GM12878 (cell line): ENCODE results near the gene NDUFV3. TPM values are rescaled to one million over a fixed set of nuclear protein-coding genes. Genes with fewer than 3 reads are reported as not detected.
A peak's percentile ranks its signal among the peaks of the same experiment; 100 is the strongest.
"Not testable (repeated sequence)": the region's sequence is repeated elsewhere in the genome, so short reads cannot be mapped to it uniquely, and the experiment has no call there.

Experiments
- ATAC-seq: fragments of 200-7000 bp; cut with Tn5 transposase; 3 replicates; pipeline ENCODE4 v1.9.1; 2020; ENCODE audit warnings: mild to moderate bottlenecking, moderate library complexity
- BruUV-seq: library from RNA; stranded (reverse); fragments of 400-500 nt; replicated peaks from 2 replicates; lab custom pipeline; 2021; lab: Mats Ljungman, UMichigan
- CTCF ChIA-PET: fragments of 300-600 bp; sonication (Branson Sonifier 250); formaldehyde crosslinking; extraction: SDS; loops from one replicate; lab custom pipeline; 2021; ENCODE audit warnings: inconsistent platforms; lab: Yijun Ruan, JAX
- POLR2A ChIA-PET: fragments of 350-600 bp; formaldehyde crosslinking; extraction: SDS; loops from one replicate; lab custom pipeline; 2021; ENCODE audit warnings: inconsistent platforms; lab: Charles Lee
- RAD21 ChIA-PET: fragments of 300-600 bp; sonication (Branson Sonifier 250); formaldehyde crosslinking; loops from one replicate; lab custom pipeline; 2023; ENCODE audit warnings: antibody characterized with exemption; ENCODE audit not compliant: unreplicated experiment; lab: Charles Lee
- SMC1A ChIA-PET: fragments of 300-600 bp; sonication (Branson Sonifier 250); formaldehyde crosslinking; loops from one replicate; lab custom pipeline; 2023; ENCODE audit not compliant: unreplicated experiment, uncharacterized antibody; lab: Charles Lee
- DNase-seq: peaks from one replicate; pipeline ENCODE4 v3.0.0-alpha.2; 2011; ENCODE audit warnings: low read depth, low spot score
- FAIRE-seq: peaks from 3 replicates; lab custom pipeline; 2011; peaks lifted over from hg19 to GRCh38; lab: Jason Lieb, UNC
- H2AFZ ChIP-seq: 2 replicates; pipeline ENCODE4 v1.6.0; 2011; ENCODE audit warnings: low read depth, low read length, control low read depth; ENCODE audit not compliant: control insufficient read depth
- H3K27ac ChIP-seq: 2 replicates; pipeline ENCODE4 v1.5.1; 2011; ENCODE audit warnings: control low read depth; ENCODE audit not compliant: control insufficient read depth, insufficient read depth
- H3K27me3 ChIP-seq, 2 experiments: replicated peaks in 1 of 2; 2 replicates each; pipeline versions ENCODE4 v1.6.0 to v1.6.1; 2011; ENCODE audit warnings: low read length in 1 of 2; ENCODE audit not compliant: control insufficient read depth in 2 of 2, insufficient read depth in 2 of 2
- H3K36me3 ChIP-seq, 2 experiments: 2 replicates each; pipeline ENCODE4 v1.5.1; 2011; ENCODE audit warnings: low read length in 1 of 2; ENCODE audit not compliant: control insufficient read depth in 2 of 2, insufficient read depth in 2 of 2
- H3K4me1 ChIP-seq: 2 replicates; pipeline ENCODE4 v1.6.1; 2011; ENCODE audit warnings: mild to moderate bottlenecking, low read length, moderate library complexity, mixed read lengths; ENCODE audit not compliant: control insufficient read depth, insufficient read depth
- H3K4me2 ChIP-seq: 2 replicates; pipeline ENCODE4 v1.6.0; 2011; ENCODE audit warnings: control low read depth; ENCODE audit not compliant: control insufficient read depth, insufficient read depth
- H3K4me3 ChIP-seq: fragments of 200-600 bp; sonication (generic); 2 replicates; pipeline ENCODE4 v1.5.1; 2016
- H3K79me2 ChIP-seq: 2 replicates; pipeline ENCODE4 v1.6.0; 2011; ENCODE audit warnings: low read length; ENCODE audit not compliant: control insufficient read depth, insufficient read depth
- H3K9ac ChIP-seq: 2 replicates; pipeline ENCODE4 v1.8.0; 2011; ENCODE audit warnings: low read length, control low read depth, mixed read lengths; ENCODE audit not compliant: control insufficient read depth, insufficient read depth
- H3K9me3 ChIP-seq: replicated peaks from 3 replicates; pipeline ENCODE4 v1.5.1; 2011; ENCODE audit warnings: mild to moderate bottlenecking, low read length; ENCODE audit not compliant: control insufficient read depth, insufficient read depth
- H4K20me1 ChIP-seq: 2 replicates; pipeline ENCODE4 v1.6.0; 2011; ENCODE audit not compliant: control insufficient read depth, insufficient read depth
- SUPT20H ChIP-seq: IDR thresholded peaks from 2 replicates; pipeline ENCODE4 v1.6.1; 2011; ENCODE audit warnings: low read depth, mild to moderate bottlenecking, low read length, moderate library complexity, borderline replicate concordance; ENCODE audit not compliant: control insufficient read depth
- WGBS: methylation state at CpG from one replicate; pipeline ENCODE4 v1.1.6; 2016; ENCODE audit warnings: low lambda C conversion rate; ENCODE audit not compliant: insufficient replicate concordance, insufficient coverage; ENCODE audit errors: missing lambda C conversion rate; 5-methylcytosine and 5-hydroxymethylcytosine counted together
- in situ Hi-C: fragments of 300-500 bp; cut with MboI; formaldehyde crosslinking; loops from 9 replicates; pipeline ENCODE4 v1.14.3; 2018; ENCODE audit warnings: mixed read lengths
- intact Hi-C: fragments of 100-400 bp; cut with micrococcal nuclease; formaldehyde crosslinking; loops from one replicate; pipeline ENCODE4 v1.14.2; 2022; ENCODE audit not compliant: unreplicated experiment
- polyA plus RNA-seq, 11 experiments: library from polyadenylated mRNA; depleted of rRNA in 4 of 11; unstranded in 6 of 11; stranded (reverse) in 5 of 11; fragments of >200 nt; fragmentation: Nextera tagmentation in 4 of 11; fragmentation: Illumina TruSeq in 1 of 11; extraction: Ambion mirVana in 4 of 11; extraction: Trizol in 1 of 11; gene quantifications; 1 replicate in 1 of 11; 2 replicates in 10 of 11; pipeline versions ENCODE4 v1.2.1 to v1.2.3, GENCODE V29; 2011 to 2016; ENCODE audit warnings: inconsistent platforms in 2 of 11, missing spikeins in 2 of 11, low read depth in 1 of 11
- total RNA-seq, 4 experiments: library from RNA; depleted of rRNA in 3 of 4; stranded (reverse); fragments of >200 nt in 3 of 4; fragmentation: Illumina TruSeq in 1 of 4; extraction: Trizol in 1 of 4; gene quantifications; 2 replicates each; pipeline versions ENCODE4 v1.2.1 to v1.2.3, GENCODE V29; 2013 to 2021
- TF ChIP-seq, protein P1 (sequence below): IDR thresholded peaks from 2 replicates; pipeline ENCODE4 v1.6.1; 2011; ENCODE audit warnings: borderline replicate concordance, low read depth, mild to moderate bottlenecking, moderate library complexity, low read length; ENCODE audit not compliant: insufficient read depth, poor library complexity, severe bottlenecking
- TF ChIP-seq, protein P2 (sequence below): fragments of 450-650 bp; IDR thresholded peaks from 2 replicates; pipeline ENCODE4 v1.6.1; 2016; ENCODE audit warnings: mild to moderate bottlenecking

Gene NDUFV3
- total and polyA plus RNA-seq, 10 of the 15 experiments (the other 5 are each of a cell fraction or from before 2014, with no cell fraction given) = 7.0 to 44.7 (median 29.9) TPM

DNA sequence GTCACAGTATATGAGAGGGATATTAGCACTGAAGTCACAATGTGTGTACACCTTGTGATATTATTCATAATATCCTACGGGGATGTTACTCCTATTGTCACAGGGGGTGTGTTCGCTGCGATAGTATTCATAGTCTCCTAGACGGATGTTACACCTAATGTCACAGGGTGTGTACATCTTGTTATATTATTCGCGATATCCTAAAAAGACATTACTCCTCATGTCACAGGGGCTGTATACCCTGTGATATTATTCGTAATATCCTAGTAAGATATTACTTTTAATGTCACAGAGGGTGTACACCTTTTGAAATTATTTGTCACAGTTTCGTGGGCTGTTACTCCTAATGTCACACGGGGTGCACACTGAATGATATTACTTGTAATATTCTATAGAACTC lies 58.1 kb downstream of the NDUFV3 start:
- H2AFZ ChIP-seq, RAD21 ChIA-PET, H3K27me3 ChIP-seq, H4K20me1 ChIP-seq, SMC1A ChIA-PET, BruUV-seq, ATAC-seq, H3K9me3 ChIP-seq, H3K36me3 ChIP-seq, H3K4me2 ChIP-seq, POLR2A ChIA-PET, H3K9ac ChIP-seq, H3K4me3 ChIP-seq, H3K4me1 ChIP-seq, H3K27ac ChIP-seq, FAIRE-seq, CTCF ChIA-PET, intact Hi-C loops, DNase-seq, in situ Hi-C loops, H3K79me2 ChIP-seq: not testable (repeated sequence)
- TF ChIP-seq, protein P1, sequence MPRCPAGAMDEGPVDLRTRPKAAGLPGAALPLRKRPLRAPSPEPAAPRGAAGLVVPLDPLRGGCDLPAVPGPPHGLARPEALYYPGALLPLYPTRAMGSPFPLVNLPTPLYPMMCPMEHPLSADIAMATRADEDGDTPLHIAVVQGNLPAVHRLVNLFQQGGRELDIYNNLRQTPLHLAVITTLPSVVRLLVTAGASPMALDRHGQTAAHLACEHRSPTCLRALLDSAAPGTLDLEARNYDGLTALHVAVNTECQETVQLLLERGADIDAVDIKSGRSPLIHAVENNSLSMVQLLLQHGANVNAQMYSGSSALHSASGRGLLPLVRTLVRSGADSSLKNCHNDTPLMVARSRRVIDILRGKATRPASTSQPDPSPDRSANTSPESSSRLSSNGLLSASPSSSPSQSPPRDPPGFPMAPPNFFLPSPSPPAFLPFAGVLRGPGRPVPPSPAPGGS = peak; percentile 90
- WGBS = 76% methylated on average over 9 of the region's 9 CpGs

DNA sequence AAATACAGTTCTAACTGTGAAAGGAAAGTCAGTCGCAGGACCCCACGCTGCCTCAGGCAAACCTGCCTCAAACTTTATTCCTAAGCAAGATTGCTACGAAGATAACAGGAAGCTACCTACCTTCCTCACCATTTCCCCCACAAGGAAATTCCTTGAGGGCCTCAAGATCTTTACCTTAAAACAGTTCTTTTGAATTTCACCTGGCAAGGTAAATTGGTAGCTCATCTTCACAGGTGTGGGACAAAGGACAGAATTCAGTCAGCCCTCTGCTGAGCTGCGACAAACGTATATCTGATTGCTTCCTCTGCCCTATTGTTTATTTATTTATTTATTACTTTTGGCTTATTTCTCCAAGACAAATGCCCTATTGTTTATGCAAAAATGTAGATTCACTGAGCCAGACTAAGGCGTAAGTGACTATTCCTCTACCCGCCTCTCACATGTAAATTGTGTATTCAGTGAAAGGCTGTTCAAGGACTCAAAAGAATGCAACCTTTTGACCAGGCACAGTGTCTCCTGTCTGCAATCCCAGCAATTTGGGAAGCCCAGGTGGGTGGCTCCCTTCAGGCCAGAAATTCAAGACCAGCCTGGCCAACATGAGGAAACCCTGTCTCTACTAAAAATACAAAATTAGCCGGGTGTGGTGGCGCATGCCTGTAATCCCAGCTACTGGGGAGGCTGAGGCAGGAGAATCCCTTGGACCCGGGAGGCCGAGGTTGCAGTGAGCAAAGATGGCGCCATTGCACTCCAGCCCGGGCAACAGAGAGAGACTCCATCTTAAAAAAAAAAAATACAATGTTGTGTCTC lies 63.9 kb downstream of the NDUFV3 start:
- ChIA-PET SMC1A (no interaction called here), POLR2A (no interaction called here), CTCF (no interaction called here), RAD21 (interaction anchor here (0.7 kb wide), 1 partner anchor 15 kb away, joined by 3 read pairs; no protein-coding TSS in a partner anchor)
- Histone ChIP-seq H3K27me3 (no peaks in the 10 kb centered on the region), H3K4me2 (no peak overlapping the region), H3K4me1 (no peaks in the 10 kb centered on the region), H3K27ac (no peak overlapping the region), H3K9ac (no peak overlapping the region), H2AFZ (no peak overlapping the region), H3K4me3 (no peak overlapping the region), H3K79me2 (no peaks in the 10 kb centered on the region), H4K20me1 (no peaks in the 10 kb centered on the region), H3K9me3 (no peaks in the 10 kb centered on the region), H3K36me3 (no peaks in the 10 kb centered on the region)
- TF ChIP-seq SUPT20H = no peak
- TF ChIP-seq, protein P2, sequence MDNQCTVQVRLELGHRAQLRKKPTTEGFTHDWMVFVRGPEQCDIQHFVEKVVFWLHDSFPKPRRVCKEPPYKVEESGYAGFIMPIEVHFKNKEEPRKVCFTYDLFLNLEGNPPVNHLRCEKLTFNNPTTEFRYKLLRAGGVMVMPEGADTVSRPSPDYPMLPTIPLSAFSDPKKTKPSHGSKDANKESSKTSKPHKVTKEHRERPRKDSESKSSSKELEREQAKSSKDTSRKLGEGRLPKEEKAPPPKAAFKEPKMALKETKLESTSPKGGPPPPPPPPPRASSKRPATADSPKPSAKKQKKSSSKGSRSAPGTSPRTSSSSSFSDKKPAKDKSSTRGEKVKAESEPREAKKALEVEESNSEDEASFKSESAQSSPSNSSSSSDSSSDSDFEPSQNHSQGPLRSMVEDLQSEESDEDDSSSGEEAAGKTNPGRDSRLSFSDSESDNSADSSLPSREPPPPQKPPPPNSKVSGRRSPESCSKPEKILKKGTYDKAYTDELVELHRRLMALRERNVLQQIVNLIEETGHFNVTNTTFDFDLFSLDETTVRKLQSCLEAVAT = no peak
- TF ChIP-seq, protein P1 = no peak
- no peak for ATAC-seq
- intact Hi-C loops (no loop called here), in situ Hi-C loops (no loop called here)
- WGBS = 63% methylated on average over 12 of the region's 13 CpGs
- FAIRE-seq = no peak
- BruUV-seq = no TSS peak
- no peak for DNase-seq

DNA sequence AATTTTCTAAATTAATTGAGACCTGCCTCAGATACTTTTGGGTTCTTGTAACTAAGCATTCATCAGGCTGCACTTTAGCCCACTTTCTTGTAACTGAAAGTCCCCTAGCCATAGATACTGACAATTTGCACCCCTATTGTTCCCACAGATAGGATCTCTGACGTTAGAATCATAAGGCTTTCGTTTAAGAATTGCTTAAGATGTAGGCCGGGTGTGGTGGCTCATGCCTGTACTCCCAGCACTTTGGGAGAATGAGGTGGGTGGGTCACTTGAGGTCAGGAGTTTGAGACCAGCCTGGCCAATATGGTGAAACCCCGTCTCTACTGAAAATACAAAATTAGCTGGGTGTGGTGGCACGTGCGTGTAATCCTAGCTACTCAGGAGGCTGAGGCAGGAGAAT lies 65.0 kb downstream of the NDUFV3 start:
- FAIRE-seq = not testable (repeated sequence)

More for the DNA sequence above, 65.0 kb downstream of the NDUFV3 start:
- in situ Hi-C loops, H3K36me3 ChIP-seq, H3K27ac ChIP-seq, H3K9ac ChIP-seq, H2AFZ ChIP-seq, H3K27me3 ChIP-seq, H4K20me1 ChIP-seq, H3K79me2 ChIP-seq, ATAC-seq, BruUV-seq, H3K4me3 ChIP-seq, H3K4me1 ChIP-seq, H3K4me2 ChIP-seq, SMC1A ChIA-PET, RAD21 ChIA-PET, DNase-seq, POLR2A ChIA-PET, intact Hi-C loops, H3K9me3 ChIP-seq: not testable (repeated sequence)
- CTCF ChIA-PET = interaction anchor here (0.8 kb wide), 1 partner anchor 12 kb away, joined by 3 read pairs; no protein-coding TSS in a partner anchor
- 68% methylated on average over 6 of the region's 6 CpGs for WGBS
